LNCaP clone FGC (cell line): ENCODE data around the gene HHAT.

Source experiments
- DNase-seq: peaks from one replicate; pipeline ENCODE4 v3.0.0-alpha.2; 2011; ENCODE audit warnings: low read depth
- H3K4me3 ChIP-seq: 2 replicates; pipeline ENCODE4 v1.5.1; 2011; ENCODE audit warnings: mild to moderate bottlenecking, low read depth, low read length, control low read depth
- TF ChIP-seq, protein P1 (sequence below): IDR thresholded peaks from 2 replicates; pipeline ENCODE4 v1.5.1; 2012; ENCODE audit warnings: mild to moderate bottlenecking; ENCODE audit not compliant: control insufficient read depth, insufficient read depth; ENCODE audit errors: extremely low read depth

Gene HHAT

DNA sequence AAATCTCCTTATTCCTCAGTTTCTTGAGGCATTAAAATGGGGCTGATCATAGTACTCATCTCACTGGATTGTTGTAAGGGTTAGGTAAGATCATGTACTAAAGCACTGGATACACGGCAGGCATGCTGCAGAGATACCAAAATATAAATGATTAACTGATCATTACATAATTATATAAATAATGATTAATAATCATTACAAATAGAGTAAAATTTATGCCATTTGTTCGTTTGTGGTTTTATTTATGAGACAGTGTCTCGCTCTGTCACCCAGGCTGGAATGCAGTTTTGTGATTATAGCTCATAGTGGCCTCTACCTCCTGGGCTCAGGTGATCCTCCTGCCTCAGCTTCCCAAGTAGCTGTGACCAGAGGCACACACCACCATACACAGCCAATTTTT is 140.7 kb downstream of the HHAT start:
- DNase-seq, result no peak
- H3K4me3 ChIP-seq, result no peak overlapping the region
- TF ChIP-seq, protein P1, sequence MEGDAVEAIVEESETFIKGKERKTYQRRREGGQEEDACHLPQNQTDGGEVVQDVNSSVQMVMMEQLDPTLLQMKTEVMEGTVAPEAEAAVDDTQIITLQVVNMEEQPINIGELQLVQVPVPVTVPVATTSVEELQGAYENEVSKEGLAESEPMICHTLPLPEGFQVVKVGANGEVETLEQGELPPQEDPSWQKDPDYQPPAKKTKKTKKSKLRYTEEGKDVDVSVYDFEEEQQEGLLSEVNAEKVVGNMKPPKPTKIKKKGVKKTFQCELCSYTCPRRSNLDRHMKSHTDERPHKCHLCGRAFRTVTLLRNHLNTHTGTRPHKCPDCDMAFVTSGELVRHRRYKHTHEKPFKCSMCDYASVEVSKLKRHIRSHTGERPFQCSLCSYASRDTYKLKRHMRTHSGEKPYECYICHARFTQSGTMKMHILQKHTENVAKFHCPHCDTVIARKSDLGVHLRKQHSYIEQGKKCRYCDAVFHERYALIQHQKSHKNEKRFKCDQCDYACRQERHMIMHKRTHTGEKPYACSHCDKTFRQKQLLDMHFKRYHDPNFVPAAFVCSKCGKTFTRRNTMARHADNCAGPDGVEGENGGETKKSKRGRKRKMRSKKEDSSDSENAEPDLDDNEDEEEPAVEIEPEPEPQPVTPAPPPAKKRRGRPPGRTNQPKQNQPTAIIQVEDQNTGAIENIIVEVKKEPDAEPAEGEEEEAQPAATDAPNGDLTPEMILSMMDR, result no peak

DNA sequence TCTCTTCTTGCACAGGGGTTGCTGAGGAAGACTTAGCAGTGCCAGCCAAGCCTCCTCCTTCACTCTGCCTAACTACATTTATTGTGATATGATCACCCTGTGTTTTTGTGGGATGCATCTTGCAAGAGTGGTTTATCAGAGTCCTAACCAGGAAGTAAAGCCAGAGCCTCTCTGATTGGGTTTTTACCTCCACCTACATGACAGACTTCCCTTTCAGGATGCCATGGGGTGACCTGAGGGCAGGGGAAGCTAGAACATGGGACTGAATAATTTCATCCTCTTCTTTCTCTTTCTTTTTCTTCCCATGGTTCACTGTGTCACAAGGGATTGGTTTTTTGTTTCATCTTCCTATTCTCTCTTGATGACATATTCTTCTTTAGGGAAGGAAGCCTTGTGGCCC is 146.6 kb downstream of the HHAT start:
- DNase-seq, result no peak
- H3K4me3 ChIP-seq, result no peak overlapping the region
- TF ChIP-seq, protein P1, result no peak

DNA sequence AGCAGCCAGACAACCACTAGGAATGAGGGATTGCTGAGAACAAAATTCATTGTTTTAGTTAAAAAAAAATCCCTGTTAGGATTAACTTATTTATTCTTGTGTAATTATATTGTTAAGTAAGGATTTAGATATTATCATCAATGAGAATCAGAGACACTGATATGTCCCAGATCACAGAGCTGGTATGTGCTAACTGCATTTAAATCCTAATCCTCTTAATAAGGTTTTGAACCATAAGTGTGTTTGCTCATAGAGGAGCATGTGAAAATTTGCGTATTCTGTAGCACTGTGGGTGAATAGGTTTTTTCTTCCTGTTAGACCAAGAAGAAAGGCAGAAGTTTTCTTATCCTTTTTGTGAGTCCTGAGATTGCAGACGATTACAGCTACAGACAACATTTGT is 147.1 kb downstream of the HHAT start:
- DNase-seq, result no peak
- H3K4me3 ChIP-seq, result no peak overlapping the region
- TF ChIP-seq, protein P1, result no peak

DNA sequence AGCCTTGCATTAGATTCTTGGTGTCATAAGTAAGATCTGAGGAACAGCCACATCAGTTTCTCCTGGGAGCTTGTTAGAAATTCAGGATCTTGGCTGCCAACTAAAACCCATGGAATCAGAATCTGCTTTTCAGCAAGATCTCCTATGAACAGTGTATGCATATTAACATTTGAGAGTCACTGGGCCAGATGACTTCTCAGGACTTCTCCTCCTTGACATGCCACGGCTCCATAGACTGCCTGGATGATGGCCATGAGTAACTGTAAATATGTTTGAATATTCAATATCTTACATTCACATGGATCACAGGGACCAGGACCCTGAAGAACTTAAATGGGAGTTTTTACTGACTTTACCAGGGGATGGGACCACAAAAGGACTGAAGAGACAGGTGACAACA is 148.0 kb downstream of the HHAT start:
- no peak overlapping the region for H3K4me3 ChIP-seq
- TF ChIP-seq, protein P1, result no peak
- no peak for DNase-seq

DNA sequence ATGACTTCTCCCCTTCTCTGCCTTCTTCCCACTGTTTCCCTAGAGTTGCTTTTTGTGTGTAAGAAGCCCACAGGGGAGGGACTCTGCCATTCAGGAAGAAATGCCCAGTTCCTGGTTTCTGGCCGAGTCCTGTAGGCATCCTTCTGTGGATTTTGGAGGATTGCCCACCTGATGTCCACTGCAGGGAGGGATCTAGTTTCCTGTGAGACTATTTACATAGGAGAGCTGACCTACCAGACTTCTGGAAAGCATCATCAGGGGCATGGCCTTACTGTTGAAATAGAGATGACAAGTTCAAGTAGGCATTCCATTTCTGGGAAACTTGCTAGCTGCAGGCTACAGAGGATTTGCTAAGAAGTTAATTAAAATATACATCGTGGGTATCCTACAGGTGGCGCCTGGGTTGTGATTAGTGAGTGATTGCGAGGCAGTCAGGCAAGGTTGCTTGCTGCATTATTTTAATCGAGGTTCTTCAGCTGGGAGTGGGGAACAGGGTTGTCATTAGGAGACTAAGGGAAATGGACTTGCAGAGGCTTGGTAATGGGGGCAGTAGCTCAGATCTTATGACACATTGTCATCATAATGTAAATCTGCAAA is 148.7 kb downstream of the HHAT start:
- no peak overlapping the region for H3K4me3 ChIP-seq
- TF ChIP-seq, protein P1, result 0 out of 2 replicates have a peak, but pooled peaks have one; percentile 25
- DNase-seq, result peak; percentile 38

DNA sequence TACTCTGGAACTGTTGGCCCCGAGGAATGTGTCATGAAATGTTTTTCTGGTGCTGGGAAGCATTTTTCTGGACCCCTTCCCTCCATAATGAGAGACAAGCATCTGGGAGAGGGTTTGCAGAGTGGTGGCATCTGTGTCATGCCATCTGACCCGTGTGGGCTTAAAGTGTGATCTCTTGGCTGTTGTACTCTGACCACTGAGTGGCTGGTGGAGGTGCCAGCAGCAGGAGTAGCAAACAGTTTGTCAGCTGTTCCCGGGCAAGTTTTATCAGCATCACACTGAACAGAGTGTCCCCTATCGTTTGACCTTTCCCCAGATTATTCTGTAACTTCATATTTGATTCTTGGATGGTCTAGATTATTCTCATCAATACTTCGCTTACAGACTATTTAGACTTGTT is 150.1 kb downstream of the HHAT start:
- DNase-seq, result no peak
- no peak overlapping the region for H3K4me3 ChIP-seq
- TF ChIP-seq, protein P1, result no peak

DNA sequence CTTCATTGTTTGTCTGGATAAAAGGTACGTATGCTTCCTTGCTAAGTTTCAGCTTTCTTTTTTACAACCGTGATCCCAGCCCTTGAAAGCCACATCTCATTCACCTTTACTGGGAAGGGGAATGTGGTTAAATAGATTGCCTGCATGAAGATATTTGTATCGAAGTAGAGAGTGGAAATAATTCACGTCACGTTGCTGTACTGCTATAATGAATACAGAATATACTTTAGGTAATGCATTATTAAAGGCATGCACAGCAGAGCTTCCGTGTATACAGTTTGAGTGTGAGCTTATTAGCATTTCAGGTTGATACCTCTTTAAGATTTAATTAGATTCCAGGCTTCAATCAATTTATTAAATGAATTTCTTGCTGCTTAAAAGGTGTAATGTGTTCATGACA is 153.8 kb downstream of the HHAT start:
- H3K4me3 ChIP-seq, result no peak overlapping the region
- TF ChIP-seq, protein P1, result no peak
- DNase-seq, result no peak
